Loucy (cell line): ENCODE measurements around the gene DPH6.

ENCODE experiments used
- H2AFZ ChIP-seq: fragments of 200-600 bp; sonication (generic); 2 replicates; pipeline ENCODE4 v1.6.0; 2016; ENCODE audit warnings: antibody characterized with exemption, mild to moderate bottlenecking, low read length, moderate library complexity
- H3F3A ChIP-seq: fragments of 200-600 bp; 2 replicates; pipeline ENCODE4 v1.6.0; 2016; ENCODE audit warnings: antibody characterized with exemption, low read depth, mild to moderate bottlenecking
- H3K27me3 ChIP-seq: fragments of 200-600 bp; sonication (generic); 2 replicates; pipeline ENCODE4 v1.6.1; 2014; ENCODE audit warnings: low read length, mild to moderate bottlenecking; ENCODE audit not compliant: insufficient read depth, poor library complexity, severe bottlenecking
- H3K36me3 ChIP-seq: fragments of 200-600 bp; sonication (generic); 2 replicates; pipeline ENCODE4 v1.6.1; 2016; ENCODE audit warnings: low read length; ENCODE audit not compliant: insufficient read depth
- H3K4me1 ChIP-seq: fragments of 200-600 bp; sonication (generic); 2 replicates; pipeline ENCODE4 v1.5.1; 2014; ENCODE audit warnings: low read length, mild to moderate bottlenecking; ENCODE audit not compliant: insufficient read depth, poor library complexity, severe bottlenecking
- H3K4me2 ChIP-seq: fragments of 200-600 bp; sonication (generic); 2 replicates; pipeline ENCODE4 v1.6.0; 2014; ENCODE audit warnings: antibody characterized with exemption, low read length, low read depth, mild to moderate bottlenecking; ENCODE audit not compliant: poor library complexity, severe bottlenecking
- H3K4me3 ChIP-seq: fragments of 200-600 bp; sonication (generic); 2 replicates; pipeline ENCODE4 v1.5.1; 2014; ENCODE audit warnings: low read length, mild to moderate bottlenecking, mixed read lengths; ENCODE audit not compliant: poor library complexity, severe bottlenecking
- H3K79me2 ChIP-seq: fragments of 200-600 bp; sonication (generic); 2 replicates; pipeline ENCODE4 v1.6.1; 2014; ENCODE audit warnings: low read length; ENCODE audit not compliant: insufficient read depth
- H3K9ac ChIP-seq: fragments of 200-600 bp; sonication (generic); 2 replicates; pipeline ENCODE4 v1.6.0; 2014; ENCODE audit warnings: mild to moderate bottlenecking, low read depth, low read length, moderate library complexity; ENCODE audit not compliant: poor library complexity, severe bottlenecking
- H3K9me2 ChIP-seq: fragments of 200-600 bp; sonication (generic); replicated peaks from 2 replicates; pipeline ENCODE4 v1.6.1; 2016; ENCODE audit warnings: low read depth, low read length, mixed read lengths
- H3K9me3 ChIP-seq: fragments of 200-600 bp; sonication (generic); 2 replicates; pipeline ENCODE4 v1.6.1; 2014; ENCODE audit warnings: mild to moderate bottlenecking, antibody characterized with exemption, low read length, low read depth; ENCODE audit not compliant: insufficient read depth
- H4K20me1 ChIP-seq: fragments of 200-600 bp; sonication (generic); 2 replicates; pipeline ENCODE4 v1.6.0; 2014; ENCODE audit warnings: antibody characterized with exemption, low read length, mild to moderate bottlenecking; ENCODE audit not compliant: insufficient read depth, poor library complexity, severe bottlenecking
- EZH2phosphoT487 ChIP-seq: fragments of 200-600 bp; IDR thresholded peaks from 2 replicates; pipeline ENCODE4 v1.6.1; 2018; ENCODE audit warnings: antibody characterized with exemption, mild to moderate bottlenecking, moderate library complexity, borderline replicate concordance
- TF ChIP-seq, protein P1 (sequence below): fragments of 200-600 bp; sonication (generic); conservative IDR thresholded peaks from 2 replicates; pipeline ENCODE4 v1.5.1; 2014; ENCODE audit warnings: mild to moderate bottlenecking, antibody characterized with exemption, low read length

DPH6 gene

DNA sequence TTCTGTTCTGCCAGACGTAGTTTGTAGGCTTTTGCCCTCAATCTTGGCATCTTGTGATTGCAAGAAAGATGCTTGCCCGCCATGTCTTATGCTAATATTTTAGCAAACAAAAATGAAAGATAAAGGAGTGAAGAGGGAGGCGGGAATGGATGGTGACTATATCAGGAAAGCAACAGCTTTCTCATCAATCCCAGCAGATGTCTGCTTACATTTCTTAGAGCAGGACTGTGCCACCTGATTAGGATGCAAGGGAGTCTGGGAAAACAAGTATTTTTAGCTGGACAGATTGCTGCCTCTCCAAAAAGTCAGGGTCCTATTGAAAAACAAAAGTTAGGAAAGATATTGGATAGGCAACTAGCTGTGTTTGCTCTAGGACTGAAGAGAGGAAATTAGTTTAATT is 34.6 kb upstream of the DPH6 start:
- no peaks in the 10 kb centered on the region for H3F3A ChIP-seq
- TF ChIP-seq EZH2phosphoT487: no peak
- TF ChIP-seq, protein P1, sequence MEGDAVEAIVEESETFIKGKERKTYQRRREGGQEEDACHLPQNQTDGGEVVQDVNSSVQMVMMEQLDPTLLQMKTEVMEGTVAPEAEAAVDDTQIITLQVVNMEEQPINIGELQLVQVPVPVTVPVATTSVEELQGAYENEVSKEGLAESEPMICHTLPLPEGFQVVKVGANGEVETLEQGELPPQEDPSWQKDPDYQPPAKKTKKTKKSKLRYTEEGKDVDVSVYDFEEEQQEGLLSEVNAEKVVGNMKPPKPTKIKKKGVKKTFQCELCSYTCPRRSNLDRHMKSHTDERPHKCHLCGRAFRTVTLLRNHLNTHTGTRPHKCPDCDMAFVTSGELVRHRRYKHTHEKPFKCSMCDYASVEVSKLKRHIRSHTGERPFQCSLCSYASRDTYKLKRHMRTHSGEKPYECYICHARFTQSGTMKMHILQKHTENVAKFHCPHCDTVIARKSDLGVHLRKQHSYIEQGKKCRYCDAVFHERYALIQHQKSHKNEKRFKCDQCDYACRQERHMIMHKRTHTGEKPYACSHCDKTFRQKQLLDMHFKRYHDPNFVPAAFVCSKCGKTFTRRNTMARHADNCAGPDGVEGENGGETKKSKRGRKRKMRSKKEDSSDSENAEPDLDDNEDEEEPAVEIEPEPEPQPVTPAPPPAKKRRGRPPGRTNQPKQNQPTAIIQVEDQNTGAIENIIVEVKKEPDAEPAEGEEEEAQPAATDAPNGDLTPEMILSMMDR: no peak

DNA sequence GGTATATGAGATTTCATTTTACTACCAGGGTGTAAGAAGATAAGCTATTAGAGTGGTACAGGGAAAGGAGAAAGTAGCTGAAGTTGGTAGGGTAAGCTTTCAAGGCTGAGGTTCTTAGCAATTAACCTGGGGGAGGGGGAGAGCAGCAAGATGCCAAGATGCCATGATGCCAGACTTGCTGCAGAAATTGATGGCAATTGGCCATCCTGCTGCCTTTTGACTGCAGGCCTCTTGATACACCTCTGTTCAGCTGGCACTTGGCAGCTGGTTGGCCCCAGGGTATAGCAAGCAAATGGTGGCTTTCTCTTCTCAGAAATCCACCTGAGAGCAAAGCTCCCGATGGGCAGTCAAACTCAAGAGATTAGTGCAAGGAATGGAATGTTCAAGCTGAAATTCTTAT is 21.4 kb upstream of the DPH6 start:
- Histone ChIP-seq H3F3A (no peaks in the 10 kb centered on the region), H3K4me1 (no peaks in the 10 kb centered on the region), H3K79me2 (no peaks in the 10 kb centered on the region), H3K9ac (no peak overlapping the region), H3K9me3 (no peaks in the 10 kb centered on the region), H3K4me2 (no peak overlapping the region), H3K36me3 (no peaks in the 10 kb centered on the region), H3K4me3 (no peak overlapping the region), H4K20me1 (no peaks in the 10 kb centered on the region), H2AFZ (no peak overlapping the region), H3K9me2 (no peaks in the 10 kb centered on the region), H3K27me3 (no peaks in the 10 kb centered on the region)
- TF ChIP-seq, protein P1: no peak
- TF ChIP-seq EZH2phosphoT487: no peak

More for the DNA sequence above, 34.6 kb upstream of the DPH6 start:
- no peaks in the 10 kb centered on the region for H3K79me2 ChIP-seq
- H3K9me2 ChIP-seq: no peaks in the 10 kb centered on the region
- H3K4me1 ChIP-seq: no peaks in the 10 kb centered on the region
- no peaks in the 10 kb centered on the region for H4K20me1 ChIP-seq
- no peak overlapping the region for H3K4me3 ChIP-seq
- no peak overlapping the region for H3K4me2 ChIP-seq
- no peaks in the 10 kb centered on the region for H3K27me3 ChIP-seq
- no peaks in the 10 kb centered on the region for H3K9me3 ChIP-seq
- H3K9ac ChIP-seq: no peak overlapping the region
- H2AFZ ChIP-seq: no peak overlapping the region
- no peaks in the 10 kb centered on the region for H3K36me3 ChIP-seq

DNA sequence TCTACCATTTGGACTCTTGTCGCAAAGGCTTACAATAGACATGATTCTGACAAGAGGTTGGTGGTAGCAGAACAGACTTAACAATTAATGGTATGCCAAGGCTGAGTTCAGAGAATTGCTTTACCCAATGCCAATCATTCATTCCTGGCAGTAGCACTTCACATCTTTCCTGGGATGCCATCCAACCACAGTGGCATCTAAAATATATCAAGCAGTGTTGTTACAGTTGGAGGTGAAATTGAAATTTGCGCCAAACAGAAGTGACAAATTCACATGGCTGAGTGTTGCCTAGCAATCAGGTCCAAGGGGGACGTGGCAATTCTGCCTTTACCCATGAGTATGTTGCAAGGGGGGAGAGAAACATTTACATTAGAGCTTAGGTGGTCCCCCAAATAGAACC is 21.0 kb upstream of the DPH6 start:
- no peak for TF ChIP-seq EZH2phosphoT487
- TF ChIP-seq, protein P1: no peak
- Histone ChIP-seq H3K9ac (no peak overlapping the region), H2AFZ (no peak overlapping the region), H3K4me1 (no peaks in the 10 kb centered on the region), H3K9me3 (no peaks in the 10 kb centered on the region), H3K27me3 (no peaks in the 10 kb centered on the region), H3K4me3 (no peak overlapping the region), H3F3A (no peaks in the 10 kb centered on the region), H3K79me2 (no peaks in the 10 kb centered on the region), H3K9me2 (no peaks in the 10 kb centered on the region), H4K20me1 (no peaks in the 10 kb centered on the region), H3K36me3 (no peaks in the 10 kb centered on the region), H3K4me2 (no peak overlapping the region)
